ENCODE data around the gene ZNF76.
A peak's percentile ranks its signal among the peaks of the same experiment; 100 is the strongest.

The ZNF76 gene

GRCh38 chr6:35259194-35259947, at the start of gene ZNF76:
Gene ZNF76, plus strand, starts transcription at chr6:35259735. Its CDS starts 21,417 bp downstream, at chr6:35281152.
- Mint-ChIP-seq H3K4me3 (peak within 1 kb of the TSS; percentile 90 to 100 (median 99)), H3K27me3 (ENCODE audit: low read depth) (no peaks in the 10 kb centered on the region), H3K9me3 (no peaks in the 10 kb centered on the region), H3K27ac (peak within 1 kb of the TSS; percentile 92 to 97 (median 96)), H3K36me3 (ENCODE audit: low read depth) (no peaks in the 10 kb centered on the region), H3K4me1 (peaks cover 34% of the 10 kb centered on the region)
- TF ChIP-seq, protein P1, sequence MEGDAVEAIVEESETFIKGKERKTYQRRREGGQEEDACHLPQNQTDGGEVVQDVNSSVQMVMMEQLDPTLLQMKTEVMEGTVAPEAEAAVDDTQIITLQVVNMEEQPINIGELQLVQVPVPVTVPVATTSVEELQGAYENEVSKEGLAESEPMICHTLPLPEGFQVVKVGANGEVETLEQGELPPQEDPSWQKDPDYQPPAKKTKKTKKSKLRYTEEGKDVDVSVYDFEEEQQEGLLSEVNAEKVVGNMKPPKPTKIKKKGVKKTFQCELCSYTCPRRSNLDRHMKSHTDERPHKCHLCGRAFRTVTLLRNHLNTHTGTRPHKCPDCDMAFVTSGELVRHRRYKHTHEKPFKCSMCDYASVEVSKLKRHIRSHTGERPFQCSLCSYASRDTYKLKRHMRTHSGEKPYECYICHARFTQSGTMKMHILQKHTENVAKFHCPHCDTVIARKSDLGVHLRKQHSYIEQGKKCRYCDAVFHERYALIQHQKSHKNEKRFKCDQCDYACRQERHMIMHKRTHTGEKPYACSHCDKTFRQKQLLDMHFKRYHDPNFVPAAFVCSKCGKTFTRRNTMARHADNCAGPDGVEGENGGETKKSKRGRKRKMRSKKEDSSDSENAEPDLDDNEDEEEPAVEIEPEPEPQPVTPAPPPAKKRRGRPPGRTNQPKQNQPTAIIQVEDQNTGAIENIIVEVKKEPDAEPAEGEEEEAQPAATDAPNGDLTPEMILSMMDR (IDR thresholded peaks at IDR 0.05; ENCODE audit: unreplicated experiment in 3 of 3) = no peak

DNA sequence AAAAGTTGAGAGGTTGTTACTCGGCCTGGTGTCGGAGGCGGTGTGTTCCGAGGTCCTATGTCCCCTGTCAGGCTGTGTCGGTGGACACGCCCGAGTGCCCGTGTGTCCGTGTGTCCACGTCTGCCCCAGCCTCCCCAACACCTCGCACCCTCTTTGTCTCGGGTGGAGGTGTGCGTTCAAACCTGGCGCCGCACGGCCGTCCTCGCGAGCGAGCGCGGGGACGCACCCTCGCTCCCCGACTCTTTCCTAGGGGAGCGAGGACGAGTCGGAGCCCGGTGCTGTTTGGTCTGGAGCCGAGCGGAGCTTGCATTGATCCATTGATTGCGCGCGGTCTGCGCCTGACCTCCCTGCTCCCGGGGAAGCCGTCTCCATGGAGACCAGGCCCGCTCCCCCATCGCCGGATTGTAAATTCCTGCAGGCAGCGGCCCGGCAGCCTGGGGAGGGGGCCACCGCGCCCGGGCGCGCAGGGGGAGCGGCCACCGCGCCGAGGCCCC, 46.2 kb upstream of the ZNF76 start:
- H3K27me3 Mint-ChIP-seq (ENCODE audit: low read depth) = peaks cover 52% of the 10 kb centered on the region
- H3K36me3 Mint-ChIP-seq (ENCODE audit: low read depth) = no peaks in the 10 kb centered on the region
- peak overlapping the region; percentile 47 to 87 (median 78) for H3K27ac Mint-ChIP-seq
- no peaks in the 10 kb centered on the region for H3K9me3 Mint-ChIP-seq
- TF ChIP-seq, protein P1 (IDR thresholded peaks at IDR 0.05; ENCODE audit: unreplicated experiment in 3 of 3) = no peak
- peak overlapping the region; percentile 89 to 94 (median 89) for H3K4me3 Mint-ChIP-seq
- peaks cover 43% of the 10 kb centered on the region for H3K4me1 Mint-ChIP-seq

- Mint-ChIP-seq H3K4me1 (peaks cover 47% of the 10 kb centered on the region), H3K4me3 (peak within 1 kb of the TSS; percentile 89 to 94 (median 89)), H3K9me3 (no peaks in the 10 kb centered on the region), H3K27ac (peak within 1 kb of the TSS; percentile 47 to 90 (median 78)), H3K36me3 (ENCODE audit: low read depth) (no peaks in the 10 kb centered on the region), H3K27me3 (ENCODE audit: low read depth) (peaks cover 45% of the 10 kb centered on the region)
- TF ChIP-seq, protein P1 (IDR thresholded peaks at IDR 0.05; ENCODE audit: unreplicated experiment in 3 of 3) = no peak
Measured at GRCh38 chr6:35213824-35214756, 45.4 kb upstream of the ZNF76 start, which contains the start of gene SCUBE3. Gene SCUBE3, plus strand, starts transcription at chr6:35213956. Its CDS starts 463 bp downstream, at chr6:35214419.

- Mint-ChIP-seq H3K9me3 (no peaks in the 10 kb centered on the region), H3K4me1 (peaks cover 55% of the 10 kb centered on the region), H3K27ac (peak overlapping the region; percentile 28 to 90 (median 78)), H3K4me3 (peak overlapping the region; percentile 77 to 86 (median 80)), H3K36me3 (ENCODE audit: low read depth) (no peaks in the 10 kb centered on the region), H3K27me3 (ENCODE audit: low read depth) (peaks cover 40% of the 10 kb centered on the region)
- TF ChIP-seq, protein P1 (IDR thresholded peaks at IDR 0.05; ENCODE audit: unreplicated experiment in 3 of 3) = no peak
Measured at GRCh38 chr6:35214869-35215664, 44.5 kb upstream of the ZNF76 start.

DNA sequence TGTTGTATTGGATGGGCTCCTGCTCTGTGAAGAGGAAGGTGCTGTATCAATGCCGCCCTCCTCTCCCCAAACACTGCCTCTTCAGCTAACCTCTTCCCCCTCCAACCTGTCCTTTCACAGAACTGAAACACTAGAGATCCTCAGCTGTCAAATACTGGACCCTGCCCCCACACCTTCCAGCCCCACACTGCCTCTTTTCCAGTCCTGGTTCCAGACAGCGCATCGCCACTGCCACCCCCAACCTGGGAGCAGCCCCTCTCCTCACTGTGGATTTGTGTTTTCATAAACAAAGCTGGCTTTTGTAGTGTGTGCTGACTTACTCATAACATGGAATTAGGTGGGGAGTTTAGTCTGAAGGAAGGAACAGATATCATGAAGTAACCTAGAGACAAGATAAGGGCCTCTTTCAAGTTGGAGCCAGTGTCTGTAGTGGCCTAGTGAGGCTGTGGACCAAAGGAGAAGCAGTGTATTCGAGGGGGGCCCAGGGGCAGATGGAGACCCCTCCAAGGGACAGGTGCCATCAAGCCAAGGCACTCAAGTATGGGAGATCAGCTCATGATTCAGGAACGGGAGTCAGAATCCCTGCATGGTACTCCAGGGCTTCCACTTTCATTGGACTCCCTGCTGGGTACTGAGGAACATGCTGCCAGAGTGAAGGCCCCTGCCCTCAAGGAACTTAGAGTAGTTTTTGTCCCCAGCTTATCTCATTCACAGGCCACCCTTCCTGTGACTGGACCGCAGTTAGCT, 43.7 kb upstream of the ZNF76 start:
- H3K9me3 Mint-ChIP-seq = no peaks in the 10 kb centered on the region
- TF ChIP-seq, protein P1 (IDR thresholded peaks at IDR 0.05; ENCODE audit: unreplicated experiment in 3 of 3) = no peak
- H3K36me3 Mint-ChIP-seq (ENCODE audit: low read depth) = no peaks in the 10 kb centered on the region
- H3K4me1 Mint-ChIP-seq = peaks cover 55% of the 10 kb centered on the region
- H3K4me3 Mint-ChIP-seq = peak overlapping the region; percentile 77 to 86 (median 80)
- peaks cover 36% of the 10 kb centered on the region for H3K27me3 Mint-ChIP-seq (ENCODE audit: low read depth)
- H3K27ac Mint-ChIP-seq = peak overlapping the region; percentile 28 to 90 (median 78)
